NT2/D1 (cell line): ENCODE results near the gene DOCK2.
"Not testable (repeated sequence)": the region's sequence is repeated elsewhere in the genome, so short reads cannot be mapped to it uniquely, and the experiment has no call there.

Source experiments
- DNase-seq: peaks from one replicate; pipeline ENCODE4 v3.0.0-alpha.2; 2011; ENCODE audit warnings: low read depth, low spot score
- H3K27me3 ChIP-seq: 2 replicates; pipeline ENCODE4 v1.6.0; 2011; ENCODE audit warnings: mild to moderate bottlenecking; ENCODE audit not compliant: insufficient read length, insufficient read depth
- H3K36me3 ChIP-seq: 2 replicates; pipeline ENCODE4 v1.6.1; 2011; ENCODE audit warnings: mild to moderate bottlenecking, low read length, mixed read lengths; ENCODE audit not compliant: insufficient read depth, insufficient read length
- H3K4me1 ChIP-seq: 2 replicates; pipeline ENCODE4 v1.5.1; 2011; ENCODE audit not compliant: insufficient read depth, insufficient read length
- H3K4me3 ChIP-seq: 2 replicates; pipeline ENCODE4 v1.5.1; 2011; ENCODE audit warnings: low read depth; ENCODE audit not compliant: insufficient read length
- H3K9ac ChIP-seq: 2 replicates; pipeline ENCODE4 v1.6.0; 2011; ENCODE audit warnings: low read depth; ENCODE audit not compliant: insufficient read length
- H3K9me3 ChIP-seq: 2 replicates; pipeline ENCODE4 v1.5.1; 2011; ENCODE audit warnings: mild to moderate bottlenecking, low read length; ENCODE audit not compliant: insufficient read depth
- SUZ12 ChIP-seq: IDR thresholded peaks from 2 replicates; pipeline ENCODE4 v1.6.1; 2011; ENCODE audit not compliant: insufficient read length, insufficient read depth; ENCODE audit errors: extremely low read depth
- YY1 ChIP-seq: IDR thresholded peaks from 2 replicates; pipeline ENCODE4 v1.6.1; 2011; ENCODE audit not compliant: insufficient read length, insufficient read depth
- ZNF274 ChIP-seq: IDR thresholded peaks from 2 replicates; pipeline ENCODE4 v1.6.1; 2011; ENCODE audit warnings: mild to moderate bottlenecking, low read depth, low read length

DOCK2 gene

DNA sequence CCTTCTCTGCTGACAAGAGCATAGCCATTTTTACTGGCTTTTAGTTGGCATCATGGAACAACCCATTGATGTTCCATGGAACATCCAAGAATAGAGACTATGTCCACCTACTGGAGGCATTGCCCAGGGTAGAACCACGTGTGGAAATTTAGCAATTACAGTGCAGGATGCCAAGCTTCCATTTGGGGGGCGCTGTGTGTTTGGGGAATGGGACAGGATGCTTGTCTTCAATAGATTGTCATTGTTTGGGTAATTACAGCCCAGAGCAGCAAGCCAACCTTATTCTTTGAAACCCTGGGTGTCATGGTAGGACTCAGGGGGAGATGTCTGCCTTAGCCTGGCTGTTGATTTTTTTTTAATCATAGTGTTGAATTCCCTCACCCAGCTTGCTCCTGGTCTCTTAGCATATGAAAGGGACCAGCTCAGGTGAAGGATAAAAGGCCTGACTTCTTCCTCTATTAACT, 171.1 kb downstream of the DOCK2 start:
- H3K27me3 ChIP-seq = no peaks in the 10 kb centered on the region
- H3K36me3 ChIP-seq = no peaks in the 10 kb centered on the region
- H3K4me1 ChIP-seq = peaks cover 8% of the 10 kb centered on the region
- no peak overlapping the region for H3K4me3 ChIP-seq
- peak; percentile 51 for DNase-seq
- no peak overlapping the region for H3K9ac ChIP-seq
- no peak for TF ChIP-seq YY1
- no peaks in the 10 kb centered on the region for H3K9me3 ChIP-seq

GRCh38 chr5:169808880-169809279, 171.8 kb downstream of the DOCK2 start:
- H3K36me3 ChIP-seq, H3K27me3 ChIP-seq, H3K4me3 ChIP-seq, DNase-seq, H3K4me1 ChIP-seq, H3K9ac ChIP-seq, H3K9me3 ChIP-seq: not testable (repeated sequence)

DNA sequence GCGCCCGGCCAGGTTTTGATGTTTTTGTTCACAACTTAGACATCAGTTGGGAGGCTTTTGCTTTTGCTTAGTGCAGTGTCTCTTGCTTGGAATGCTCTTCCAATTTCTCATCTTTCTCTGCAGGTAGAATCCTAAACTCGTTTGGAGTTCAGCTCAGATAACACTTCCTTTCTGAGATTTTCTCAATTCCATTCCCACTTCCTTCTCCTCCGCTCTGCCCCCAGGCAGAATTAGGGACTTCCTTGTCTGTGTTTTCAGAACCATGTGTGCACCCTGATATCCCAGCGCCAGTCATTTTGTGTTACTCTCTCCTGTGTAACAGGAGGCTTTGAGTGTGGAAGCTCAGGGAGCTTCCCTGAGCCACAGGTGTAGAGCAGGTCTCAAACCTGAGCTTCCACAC, 172.2 kb downstream of the DOCK2 start:
- no peak for DNase-seq
- no peak overlapping the region for H3K9ac ChIP-seq
- peaks cover 8% of the 10 kb centered on the region for H3K4me1 ChIP-seq
- H3K4me3 ChIP-seq = no peak overlapping the region
- no peaks in the 10 kb centered on the region for H3K9me3 ChIP-seq
- TF ChIP-seq YY1 = no peak
- TF ChIP-seq SUZ12 = no peak
- no peak for TF ChIP-seq ZNF274
- H3K27me3 ChIP-seq = no peaks in the 10 kb centered on the region
- no peaks in the 10 kb centered on the region for H3K36me3 ChIP-seq

DNA sequence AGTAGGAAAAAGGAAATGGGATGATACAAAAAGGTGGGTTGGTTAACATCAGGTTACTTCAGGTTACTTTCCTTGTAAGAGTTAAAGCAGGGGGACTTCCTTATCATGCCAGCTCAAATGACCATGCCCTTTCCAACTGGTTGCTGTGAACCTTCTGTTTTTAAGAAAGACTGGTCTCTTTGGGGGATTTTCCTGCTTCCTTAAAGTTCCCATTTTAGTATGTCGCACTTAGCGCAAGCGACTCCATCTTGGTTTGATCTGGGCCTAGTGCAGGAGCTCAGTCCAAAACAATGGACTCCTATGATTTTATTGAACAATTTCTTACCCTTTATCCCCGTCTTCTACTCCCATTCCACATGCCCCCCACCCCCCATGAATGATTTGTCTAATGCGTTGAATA, 173.4 kb downstream of the DOCK2 start:
- no peak for DNase-seq
- Histone ChIP-seq H3K9me3 (no peaks in the 10 kb centered on the region), H3K36me3 (no peaks in the 10 kb centered on the region), H3K4me1 (peaks cover 8% of the 10 kb centered on the region), H3K27me3 (no peaks in the 10 kb centered on the region), H3K9ac (no peak overlapping the region), H3K4me3 (no peak overlapping the region)
- TF ChIP-seq ZNF274 = no peak

DNA sequence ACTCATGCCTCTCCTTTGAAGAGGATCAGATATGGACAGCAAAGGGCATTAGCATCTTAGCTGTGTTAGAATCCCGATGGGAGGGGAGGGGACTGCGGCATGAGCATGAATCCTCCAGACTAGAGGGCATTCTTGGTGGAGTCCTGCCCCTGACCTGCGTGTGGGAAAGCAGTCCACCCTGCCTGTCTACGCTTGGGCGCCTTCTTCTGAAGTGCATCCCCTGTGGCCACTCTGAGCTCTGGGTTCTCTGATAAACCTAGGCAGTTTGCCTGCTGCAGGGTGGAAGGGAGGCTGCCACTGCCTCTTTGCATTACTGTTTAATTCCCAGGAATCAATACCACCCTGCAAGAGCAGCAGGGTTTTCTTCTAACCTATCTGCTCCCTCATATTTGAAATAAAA, 173.9 kb downstream of the DOCK2 start:
- DNase-seq = no peak
- peaks cover 8% of the 10 kb centered on the region for H3K4me1 ChIP-seq
- H3K27me3 ChIP-seq = no peaks in the 10 kb centered on the region
- H3K9me3 ChIP-seq = no peaks in the 10 kb centered on the region
- no peak overlapping the region for H3K9ac ChIP-seq
- no peaks in the 10 kb centered on the region for H3K36me3 ChIP-seq
- TF ChIP-seq YY1 = no peak
- TF ChIP-seq SUZ12 = no peak
- TF ChIP-seq ZNF274 = no peak
- H3K4me3 ChIP-seq = no peak overlapping the region

DNA sequence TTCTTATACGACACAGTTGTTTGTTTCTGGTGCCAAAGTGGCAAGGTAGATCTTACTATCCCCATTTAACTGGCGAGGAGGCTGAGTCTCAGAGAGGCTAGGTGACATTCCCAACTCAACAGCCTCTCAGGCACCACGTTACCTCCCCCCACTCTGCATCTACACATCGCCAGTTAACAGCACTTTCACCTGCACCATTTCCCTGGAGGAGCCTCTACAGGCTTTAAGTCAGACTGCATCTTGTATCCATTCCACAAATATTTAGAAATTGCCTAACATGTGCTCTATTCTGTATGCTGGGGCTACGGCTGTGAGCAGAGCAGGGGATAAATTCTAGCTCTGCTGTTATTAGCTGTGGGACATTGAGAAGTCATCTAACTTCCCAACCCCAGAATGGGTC, 174.6 kb downstream of the DOCK2 start:
- Histone ChIP-seq H3K36me3 (no peaks in the 10 kb centered on the region), H3K9me3 (no peaks in the 10 kb centered on the region), H3K9ac (no peak overlapping the region), H3K27me3 (no peaks in the 10 kb centered on the region), H3K4me1 (peaks cover 8% of the 10 kb centered on the region), H3K4me3 (no peak overlapping the region)
- DNase-seq = no peak
- TF ChIP-seq ZNF274 = no peak
- no peak for TF ChIP-seq YY1
- TF ChIP-seq SUZ12 = no peak

DNA sequence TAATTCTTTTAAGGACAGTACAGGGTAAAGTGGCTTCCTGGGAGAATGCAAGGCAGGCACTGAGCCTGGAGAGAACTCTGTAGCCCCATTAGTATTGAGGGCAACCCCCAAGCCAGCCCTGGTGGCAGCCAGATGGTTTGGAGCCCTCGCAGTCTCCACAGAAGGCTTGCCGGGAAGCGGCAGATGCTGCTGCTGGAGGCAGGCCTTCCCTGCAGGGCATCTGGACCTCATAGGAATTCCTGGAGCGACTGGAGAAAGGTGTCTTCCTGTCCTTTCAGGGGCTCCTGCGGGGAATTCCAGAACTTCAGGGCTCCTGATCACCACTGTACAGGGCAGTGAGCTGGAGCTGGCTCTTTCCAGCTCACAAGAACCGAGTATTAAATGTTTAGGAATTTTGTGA, 175.7 kb downstream of the DOCK2 start:
- no peak for DNase-seq
- Histone ChIP-seq H3K4me1 (peaks cover 8% of the 10 kb centered on the region), H3K4me3 (no peak overlapping the region), H3K9me3 (no peaks in the 10 kb centered on the region), H3K36me3 (no peaks in the 10 kb centered on the region), H3K27me3 (no peaks in the 10 kb centered on the region), H3K9ac (no peak overlapping the region)
- TF ChIP-seq ZNF274 (no peak), SUZ12 (no peak), YY1 (no peak)

DNA sequence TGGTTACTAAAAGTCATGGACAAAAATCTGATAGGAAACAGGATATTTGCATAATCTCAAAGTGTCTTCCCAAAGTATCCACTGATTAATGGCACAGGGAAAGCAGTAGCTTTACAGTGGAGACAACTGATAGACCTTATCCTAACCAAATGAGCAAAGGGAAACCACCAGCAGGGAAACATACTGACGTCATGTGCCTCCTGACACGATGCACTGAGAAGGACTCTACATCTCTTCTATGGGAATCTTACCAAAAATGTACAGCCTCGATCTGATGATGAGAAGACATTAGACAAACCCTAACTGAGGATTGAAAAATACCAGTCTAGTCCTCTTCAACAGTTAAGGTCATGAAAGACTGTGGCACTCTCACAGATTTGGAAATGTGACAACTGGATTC, 177.0 kb downstream of the DOCK2 start:
- no peak for TF ChIP-seq YY1
- TF ChIP-seq ZNF274 = no peak
- no peak for TF ChIP-seq SUZ12
- H3K9ac ChIP-seq = no peak overlapping the region
- H3K9me3 ChIP-seq = no peaks in the 10 kb centered on the region
- no peak for DNase-seq
- H3K27me3 ChIP-seq = no peaks in the 10 kb centered on the region
- H3K36me3 ChIP-seq = no peaks in the 10 kb centered on the region
- H3K4me1 ChIP-seq = peaks cover 8% of the 10 kb centered on the region
- H3K4me3 ChIP-seq = no peak overlapping the region
